ENCODE results near the gene SMIM31.

SMIM31 gene

DNA sequence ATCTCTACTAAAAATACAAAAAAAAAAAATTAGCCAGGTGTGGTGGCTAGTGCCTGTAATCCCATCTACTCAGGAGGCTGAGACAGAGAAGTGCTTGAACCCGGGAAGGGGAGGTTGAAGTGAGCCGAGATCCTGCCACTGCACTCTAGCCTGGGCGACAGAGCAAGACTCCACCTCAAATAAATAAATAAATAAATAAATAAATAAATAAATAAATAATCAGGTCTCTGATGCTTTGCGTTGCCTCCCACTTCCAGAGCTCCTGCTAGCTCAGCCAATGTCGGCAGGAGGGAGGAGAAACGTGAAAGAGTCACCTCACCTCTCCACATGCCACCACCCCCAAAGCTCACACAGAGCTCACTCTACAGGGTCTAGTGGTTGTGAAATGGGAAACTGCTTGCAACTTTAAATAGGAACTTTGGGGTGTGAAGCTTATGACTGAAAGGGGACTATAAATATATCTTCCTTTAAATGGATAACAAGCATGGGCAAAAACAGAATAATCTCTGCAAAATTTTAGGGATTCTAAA is 7.9 kb downstream of the SMIM31 start:
- no peak overlapping the region for H3K4me3 ChIP-seq (ENCODE audit: low read length)
- H3K27me3 ChIP-seq (ENCODE audit: control insufficient read depth, insufficient read depth, low read length): no peaks in the 10 kb centered on the region
- H3K36me3 ChIP-seq (ENCODE audit: control insufficient read depth, insufficient read depth, low read length): no peaks in the 10 kb centered on the region
- no peaks in the 10 kb centered on the region for H3K4me1 ChIP-seq (ENCODE audit: control insufficient read depth, insufficient read depth, low read length)
- no peak overlapping the region for H3K27ac ChIP-seq (ENCODE audit: low read depth, low read length)
- H3K9ac ChIP-seq (ENCODE audit: low read length): no peak overlapping the region

DNA sequence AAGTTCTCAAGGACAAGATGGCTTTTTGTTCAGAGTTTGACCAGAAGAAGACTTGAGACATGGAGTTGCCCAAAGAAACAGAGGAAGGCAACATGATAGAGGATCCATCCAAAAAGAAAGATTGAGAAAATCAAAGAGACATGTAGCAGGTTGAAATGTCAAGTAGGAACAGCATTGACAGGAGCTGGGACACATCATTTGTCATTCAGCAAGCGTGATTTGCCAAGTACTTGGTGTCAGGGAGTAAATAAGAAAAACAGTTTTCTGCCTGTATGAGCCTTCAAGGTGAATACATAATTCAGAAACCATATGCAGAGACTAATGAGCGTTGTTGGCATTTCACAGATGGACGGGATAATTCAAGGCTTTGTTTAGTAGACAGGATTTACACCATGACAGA is 11.2 kb downstream of the SMIM31 start:
- Histone ChIP-seq H3K4me1 (ENCODE audit: control insufficient read depth, insufficient read depth, low read length) (no peaks in the 10 kb centered on the region), H3K36me3 (ENCODE audit: control insufficient read depth, insufficient read depth, low read length) (no peaks in the 10 kb centered on the region), H3K27me3 (ENCODE audit: control insufficient read depth, insufficient read depth, low read length) (no peaks in the 10 kb centered on the region), H3K4me3 (ENCODE audit: low read length) (no peak overlapping the region), H3K9ac (ENCODE audit: low read length) (no peak overlapping the region), H3K27ac (ENCODE audit: low read depth, low read length) (no peak overlapping the region)

DNA sequence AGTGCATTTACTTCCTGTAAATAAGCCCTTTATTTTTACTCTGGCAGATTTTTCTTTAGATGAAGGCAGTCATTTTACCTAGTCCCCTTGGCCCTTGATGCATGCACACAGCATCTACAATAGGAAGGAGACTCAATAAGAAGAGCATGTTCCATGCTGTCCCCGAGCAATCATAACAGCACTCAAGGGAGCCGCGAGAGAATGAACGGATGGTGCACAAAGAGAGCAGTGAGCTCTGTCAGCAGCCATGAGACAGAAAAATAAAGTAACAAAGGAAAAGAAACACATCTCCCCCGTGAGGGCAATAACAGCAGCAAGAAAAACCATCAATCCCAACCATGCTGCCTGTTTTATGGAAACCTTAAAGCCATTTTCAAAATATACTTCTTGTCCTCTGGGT is 11.9 kb downstream of the SMIM31 start:
- H3K4me3 ChIP-seq (ENCODE audit: low read length): no peak overlapping the region
- H3K27ac ChIP-seq (ENCODE audit: low read depth, low read length): no peak overlapping the region
- no peaks in the 10 kb centered on the region for H3K4me1 ChIP-seq (ENCODE audit: control insufficient read depth, insufficient read depth, low read length)
- H3K36me3 ChIP-seq (ENCODE audit: control insufficient read depth, insufficient read depth, low read length): no peaks in the 10 kb centered on the region
- no peak overlapping the region for H3K9ac ChIP-seq (ENCODE audit: low read length)
- H3K27me3 ChIP-seq (ENCODE audit: control insufficient read depth, insufficient read depth, low read length): no peaks in the 10 kb centered on the region

DNA sequence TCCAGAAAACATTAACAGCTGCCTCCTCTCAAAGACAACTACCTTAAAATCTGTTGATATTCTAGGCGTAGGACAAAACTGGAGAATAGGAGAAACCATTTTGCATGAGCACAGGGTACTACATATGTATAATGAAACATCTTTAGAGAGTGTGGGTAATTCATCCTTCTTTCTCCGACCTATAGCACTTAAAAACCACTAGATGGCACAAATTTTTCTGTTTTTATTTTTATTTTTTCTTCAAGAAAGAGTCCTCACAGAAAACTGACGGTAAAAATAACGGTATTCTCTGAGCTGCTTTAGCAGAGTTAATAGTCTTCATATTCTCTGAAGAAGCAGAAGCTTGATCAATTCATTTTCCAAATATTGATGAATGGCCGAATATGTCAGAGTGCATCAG is 14.6 kb downstream of the SMIM31 start:
- no peaks in the 10 kb centered on the region for H3K36me3 ChIP-seq (ENCODE audit: control insufficient read depth, insufficient read depth, low read length)
- no peaks in the 10 kb centered on the region for H3K4me1 ChIP-seq (ENCODE audit: control insufficient read depth, insufficient read depth, low read length)
- H3K4me3 ChIP-seq (ENCODE audit: low read length): no peak overlapping the region
- no peaks in the 10 kb centered on the region for H3K27me3 ChIP-seq (ENCODE audit: control insufficient read depth, insufficient read depth, low read length)
- no peak overlapping the region for H3K9ac ChIP-seq (ENCODE audit: low read length)
- no peak overlapping the region for H3K27ac ChIP-seq (ENCODE audit: low read depth, low read length)

DNA sequence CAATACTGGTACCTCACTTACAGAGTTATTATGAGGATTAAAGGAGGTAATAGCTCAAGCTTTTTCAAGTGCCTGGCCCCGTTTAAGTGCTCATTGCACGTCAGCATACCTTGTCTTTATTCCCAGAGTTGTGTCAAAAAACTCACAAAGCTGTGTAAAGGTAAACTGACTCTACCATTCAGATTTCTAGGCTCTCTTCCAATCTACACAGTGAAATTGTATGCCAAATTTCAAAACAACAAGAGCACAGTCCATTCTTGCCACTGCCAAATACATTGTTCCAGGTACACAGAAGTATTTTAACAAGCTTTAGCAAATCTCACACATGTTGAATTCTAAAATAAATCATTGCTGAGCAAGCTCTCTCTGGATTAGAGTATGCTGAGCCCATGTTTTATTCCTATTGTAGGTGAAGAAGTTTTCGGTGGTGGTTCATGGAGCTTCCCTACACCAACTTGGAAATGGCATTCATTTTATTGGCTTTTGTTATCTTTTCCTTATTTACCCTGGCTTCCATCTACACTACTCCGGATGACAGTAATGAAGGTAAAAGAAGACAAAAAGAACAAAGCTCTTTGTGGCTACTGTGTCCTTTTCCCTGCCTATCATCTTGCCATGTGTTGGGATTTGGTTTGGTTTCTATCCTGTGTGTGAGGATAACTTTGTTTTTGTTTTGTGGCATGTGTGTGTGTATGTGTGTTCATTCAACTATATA is 16.2 kb downstream of the SMIM31 start:
- no peak overlapping the region for H3K4me3 ChIP-seq (ENCODE audit: low read length)
- H3K27ac ChIP-seq (ENCODE audit: low read depth, low read length): no peak overlapping the region
- no peak overlapping the region for H3K9ac ChIP-seq (ENCODE audit: low read length)
- no peaks in the 10 kb centered on the region for H3K36me3 ChIP-seq (ENCODE audit: control insufficient read depth, insufficient read depth, low read length)
- no peaks in the 10 kb centered on the region for H3K27me3 ChIP-seq (ENCODE audit: control insufficient read depth, insufficient read depth, low read length)
- no peaks in the 10 kb centered on the region for H3K4me1 ChIP-seq (ENCODE audit: control insufficient read depth, insufficient read depth, low read length)

DNA sequence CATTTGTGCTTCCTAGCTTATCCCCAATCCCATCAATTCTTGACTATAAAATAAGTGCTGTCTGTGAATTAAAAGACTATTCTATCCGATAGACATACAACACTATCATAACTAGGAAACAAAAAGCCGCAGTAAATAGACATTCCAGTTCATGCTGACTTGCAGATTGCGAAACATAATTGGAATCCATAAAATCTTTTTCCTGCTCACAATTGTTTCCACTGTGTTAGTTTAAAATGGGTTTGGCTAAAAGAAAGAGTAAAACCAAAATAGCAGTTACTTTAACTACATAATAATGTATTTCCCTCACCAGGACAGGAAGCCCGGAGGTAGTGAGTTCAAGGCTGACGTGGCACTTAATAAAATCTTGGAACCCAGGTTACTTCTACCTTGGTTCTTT is 17.2 kb downstream of the SMIM31 start:
- Histone ChIP-seq H3K27ac (ENCODE audit: low read depth, low read length) (no peak overlapping the region), H3K4me3 (ENCODE audit: low read length) (no peak overlapping the region), H3K9ac (ENCODE audit: low read length) (no peak overlapping the region), H3K4me1 (ENCODE audit: control insufficient read depth, insufficient read depth, low read length) (no peaks in the 10 kb centered on the region), H3K27me3 (ENCODE audit: control insufficient read depth, insufficient read depth, low read length) (no peaks in the 10 kb centered on the region), H3K36me3 (ENCODE audit: control insufficient read depth, insufficient read depth, low read length) (no peaks in the 10 kb centered on the region)

DNA sequence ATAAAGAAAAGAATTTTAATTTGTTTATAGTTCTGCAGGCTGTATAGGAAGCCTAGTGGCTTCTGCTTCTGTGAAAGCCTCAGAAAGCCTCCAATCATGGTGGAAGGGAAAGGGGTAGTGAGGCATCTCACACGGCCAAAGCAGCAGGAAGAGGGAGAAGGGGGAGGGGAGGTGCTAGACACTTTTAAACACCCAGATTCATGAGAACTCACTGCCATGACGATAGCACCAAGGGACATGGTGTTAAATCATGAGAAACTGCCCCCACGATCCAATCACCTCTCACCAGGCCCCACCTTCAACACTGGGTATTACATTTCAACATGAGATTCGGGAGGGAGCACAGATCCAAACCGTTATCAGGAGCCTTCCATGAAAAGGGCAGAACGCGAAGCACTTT is 18.1 kb downstream of the SMIM31 start:
- Histone ChIP-seq H3K4me1 (ENCODE audit: control insufficient read depth, insufficient read depth, low read length) (no peaks in the 10 kb centered on the region), H3K9ac (ENCODE audit: low read length) (no peak overlapping the region), H3K27ac (ENCODE audit: low read depth, low read length) (no peak overlapping the region), H3K36me3 (ENCODE audit: control insufficient read depth, insufficient read depth, low read length) (no peaks in the 10 kb centered on the region), H3K27me3 (ENCODE audit: control insufficient read depth, insufficient read depth, low read length) (no peaks in the 10 kb centered on the region), H3K4me3 (ENCODE audit: low read length) (no peak overlapping the region)

DNA sequence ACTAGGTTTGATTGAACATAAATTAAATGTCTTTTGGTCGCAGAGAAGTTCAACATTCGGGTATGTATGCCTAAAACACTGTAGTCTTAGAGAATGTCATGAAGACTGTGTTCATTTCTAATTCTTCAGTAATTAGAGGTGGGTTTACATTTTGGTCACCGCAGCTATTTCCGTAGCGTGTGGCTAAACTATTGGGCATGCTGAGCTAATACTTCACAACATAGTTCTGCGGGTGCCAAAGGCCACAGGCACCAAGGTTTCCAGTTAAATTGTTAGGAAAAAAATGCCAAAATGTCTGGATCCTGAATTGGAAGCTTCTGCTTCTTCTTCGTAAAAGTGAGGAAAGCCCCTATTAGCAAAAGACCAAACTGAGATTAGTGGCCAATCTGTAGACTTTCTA is 25.1 kb downstream of the SMIM31 start:
- Histone ChIP-seq H3K36me3 (ENCODE audit: control insufficient read depth, insufficient read depth, low read length) (no peaks in the 10 kb centered on the region), H3K27ac (ENCODE audit: low read depth, low read length) (no peak overlapping the region), H3K27me3 (ENCODE audit: control insufficient read depth, insufficient read depth, low read length) (no peaks in the 10 kb centered on the region), H3K4me3 (ENCODE audit: low read length) (no peak overlapping the region), H3K9ac (ENCODE audit: low read length) (no peak overlapping the region), H3K4me1 (ENCODE audit: control insufficient read depth, insufficient read depth, low read length) (no peaks in the 10 kb centered on the region)

DNA sequence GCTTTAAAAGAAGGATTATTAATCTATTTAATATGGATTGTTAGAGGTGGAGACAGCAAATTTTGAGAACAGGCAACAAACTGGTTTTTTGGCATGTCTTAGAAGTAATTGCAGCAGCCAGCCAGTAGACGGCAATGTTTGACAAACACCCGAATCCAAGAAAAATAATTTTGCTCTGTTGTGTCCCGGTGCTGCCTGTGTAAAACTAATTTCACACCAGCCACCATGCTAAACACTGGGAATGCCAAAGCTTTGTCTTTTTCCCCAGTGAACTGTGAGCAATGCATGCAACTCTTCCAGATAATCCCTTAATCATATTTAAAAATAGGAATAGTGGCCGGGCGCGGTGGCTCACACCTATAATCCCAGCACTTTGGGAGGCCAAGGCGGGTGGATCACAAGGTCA is 25.9 kb downstream of the SMIM31 start:
- no peak overlapping the region for H3K9ac ChIP-seq (ENCODE audit: low read length)
- H3K27me3 ChIP-seq (ENCODE audit: control insufficient read depth, insufficient read depth, low read length): no peaks in the 10 kb centered on the region
- no peaks in the 10 kb centered on the region for H3K4me1 ChIP-seq (ENCODE audit: control insufficient read depth, insufficient read depth, low read length)
- no peaks in the 10 kb centered on the region for H3K36me3 ChIP-seq (ENCODE audit: control insufficient read depth, insufficient read depth, low read length)
- no peak overlapping the region for H3K27ac ChIP-seq (ENCODE audit: low read depth, low read length)
- H3K4me3 ChIP-seq (ENCODE audit: low read length): no peak overlapping the region

DNA sequence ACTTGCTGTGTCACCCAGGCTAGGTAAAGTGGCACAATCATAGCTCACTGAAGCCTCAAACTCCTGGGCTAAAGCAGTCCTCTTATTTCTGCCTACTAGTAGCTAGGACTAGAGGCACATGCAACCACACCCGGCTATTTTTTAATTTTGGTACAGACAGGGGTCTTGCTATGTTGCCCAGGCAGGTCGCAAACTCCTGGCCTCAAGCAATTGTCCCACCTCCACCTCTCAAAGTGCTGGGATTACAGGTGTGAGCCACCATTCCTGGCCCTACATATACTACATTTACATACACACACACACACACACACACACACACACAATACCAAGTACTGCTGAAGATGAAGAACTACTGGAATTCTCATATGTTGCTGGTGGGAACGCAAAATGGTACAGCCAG is 26.9 kb downstream of the SMIM31 start:
- H3K9ac ChIP-seq (ENCODE audit: low read length): no peak overlapping the region
- H3K4me1 ChIP-seq (ENCODE audit: control insufficient read depth, insufficient read depth, low read length): no peaks in the 10 kb centered on the region
- no peak overlapping the region for H3K27ac ChIP-seq (ENCODE audit: low read depth, low read length)
- H3K27me3 ChIP-seq (ENCODE audit: control insufficient read depth, insufficient read depth, low read length): no peaks in the 10 kb centered on the region
- no peak overlapping the region for H3K4me3 ChIP-seq (ENCODE audit: low read length)
- H3K36me3 ChIP-seq (ENCODE audit: control insufficient read depth, insufficient read depth, low read length): no peaks in the 10 kb centered on the region

DNA sequence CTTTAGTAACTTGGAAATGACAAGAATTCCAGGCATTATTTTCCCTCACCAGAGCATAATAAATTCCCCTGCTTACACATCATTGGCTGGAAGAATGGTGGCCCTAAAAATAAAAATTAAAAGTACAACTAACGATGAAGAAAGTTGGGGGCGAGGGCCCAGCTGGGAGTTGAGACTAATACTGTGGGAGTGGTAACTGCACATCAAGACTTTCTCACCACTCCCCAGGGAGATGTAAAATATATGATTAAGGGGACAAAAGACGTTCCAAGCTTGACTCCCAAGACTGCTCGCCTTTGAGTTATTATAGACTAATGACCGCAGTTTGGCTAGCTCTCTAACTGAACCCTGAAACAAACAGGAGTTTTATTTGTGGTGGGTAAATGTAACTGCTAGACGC is 30.0 kb downstream of the SMIM31 start:
- no peaks in the 10 kb centered on the region for H3K27me3 ChIP-seq (ENCODE audit: control insufficient read depth, insufficient read depth, low read length)
- H3K27ac ChIP-seq (ENCODE audit: low read depth, low read length): no peak overlapping the region
- no peaks in the 10 kb centered on the region for H3K4me1 ChIP-seq (ENCODE audit: control insufficient read depth, insufficient read depth, low read length)
- H3K9ac ChIP-seq (ENCODE audit: low read length): no peak overlapping the region
- H3K36me3 ChIP-seq (ENCODE audit: control insufficient read depth, insufficient read depth, low read length): no peaks in the 10 kb centered on the region
- no peak overlapping the region for H3K4me3 ChIP-seq (ENCODE audit: low read length)

DNA sequence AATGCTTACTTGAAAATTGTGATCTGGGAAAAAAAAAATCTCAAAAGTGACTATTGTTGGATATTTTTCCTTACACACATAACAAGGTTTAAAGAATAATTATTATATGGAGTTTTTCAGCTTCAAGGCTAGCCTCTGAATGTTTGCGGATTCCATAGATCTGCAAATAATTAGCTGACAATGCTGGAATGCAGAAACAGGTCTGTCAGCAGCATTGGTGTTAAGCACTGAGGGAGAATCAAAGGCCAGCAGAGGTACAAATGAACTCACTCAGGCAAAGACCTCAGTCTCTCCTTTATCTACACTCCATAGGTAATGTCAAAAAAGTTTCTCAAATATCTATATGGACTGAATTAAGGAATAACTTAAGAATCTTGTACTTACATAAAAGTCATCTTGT is 35.1 kb downstream of the SMIM31 start:
- Histone ChIP-seq H3K27me3 (ENCODE audit: control insufficient read depth, insufficient read depth, low read length) (no peaks in the 10 kb centered on the region), H3K9ac (ENCODE audit: low read length) (no peak overlapping the region), H3K27ac (ENCODE audit: low read depth, low read length) (no peak overlapping the region), H3K36me3 (ENCODE audit: control insufficient read depth, insufficient read depth, low read length) (no peaks in the 10 kb centered on the region), H3K4me1 (ENCODE audit: control insufficient read depth, insufficient read depth, low read length) (no peaks in the 10 kb centered on the region), H3K4me3 (ENCODE audit: low read length) (no peak overlapping the region)

DNA sequence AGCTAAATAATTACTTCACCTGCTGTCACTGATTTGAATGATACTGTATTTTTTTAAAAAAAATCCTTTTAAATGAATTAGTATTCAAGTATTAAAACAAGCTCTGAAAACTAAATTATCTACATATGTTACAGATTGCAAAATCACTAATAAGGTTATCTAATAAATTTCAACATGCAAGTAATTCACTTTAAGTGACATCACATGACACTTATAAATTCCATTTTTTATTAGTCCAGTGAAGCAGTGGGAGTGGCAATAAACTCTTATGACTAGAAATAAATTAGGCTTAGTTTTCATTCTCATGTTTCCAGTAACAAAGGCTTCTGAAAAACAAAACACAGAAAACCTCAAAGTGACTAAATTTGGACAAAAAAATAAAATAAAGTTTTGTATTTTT is 36.3 kb downstream of the SMIM31 start:
- no peak overlapping the region for H3K4me3 ChIP-seq (ENCODE audit: low read length)
- H3K4me1 ChIP-seq (ENCODE audit: control insufficient read depth, insufficient read depth, low read length): no peaks in the 10 kb centered on the region
- no peaks in the 10 kb centered on the region for H3K27me3 ChIP-seq (ENCODE audit: control insufficient read depth, insufficient read depth, low read length)
- H3K36me3 ChIP-seq (ENCODE audit: control insufficient read depth, insufficient read depth, low read length): no peaks in the 10 kb centered on the region
- H3K27ac ChIP-seq (ENCODE audit: low read depth, low read length): no peak overlapping the region
- H3K9ac ChIP-seq (ENCODE audit: low read length): no peak overlapping the region
